LNCAP (cell line): ENCODE measurements around the gene DOCK2.

Experiments used
- CTCF ChIP-seq: fragments of 450-650 bp; IDR thresholded peaks from 2 replicates; pipeline ENCODE4 v1.5.1; 2017; ENCODE audit warnings: mild to moderate bottlenecking

The DOCK2 gene

GRCh38 chr5:169765176-169765996 lies 128.3 kb downstream of the DOCK2 start:
- TF ChIP-seq CTCF = no peak

DNA sequence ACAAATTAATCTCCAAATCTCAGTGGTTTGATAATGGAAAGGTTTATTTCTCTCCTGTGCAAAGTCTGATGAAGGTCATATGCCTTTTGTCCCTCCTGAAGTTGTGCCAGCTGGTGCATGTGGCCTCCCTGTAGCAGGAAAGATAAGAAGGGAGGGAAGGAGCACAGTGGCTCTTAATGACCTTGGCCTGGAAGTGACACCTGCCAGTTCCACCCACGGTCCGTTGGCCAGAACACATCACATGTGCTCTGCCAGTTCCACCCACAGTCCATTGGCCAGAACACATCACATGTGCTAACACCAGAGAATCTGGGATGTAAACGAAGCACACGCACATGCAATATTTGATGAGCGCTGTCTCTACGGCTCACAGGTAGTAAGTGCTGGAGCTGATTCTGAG lies 130.9 kb downstream of the DOCK2 start:
- TF ChIP-seq CTCF = no peak

DNA sequence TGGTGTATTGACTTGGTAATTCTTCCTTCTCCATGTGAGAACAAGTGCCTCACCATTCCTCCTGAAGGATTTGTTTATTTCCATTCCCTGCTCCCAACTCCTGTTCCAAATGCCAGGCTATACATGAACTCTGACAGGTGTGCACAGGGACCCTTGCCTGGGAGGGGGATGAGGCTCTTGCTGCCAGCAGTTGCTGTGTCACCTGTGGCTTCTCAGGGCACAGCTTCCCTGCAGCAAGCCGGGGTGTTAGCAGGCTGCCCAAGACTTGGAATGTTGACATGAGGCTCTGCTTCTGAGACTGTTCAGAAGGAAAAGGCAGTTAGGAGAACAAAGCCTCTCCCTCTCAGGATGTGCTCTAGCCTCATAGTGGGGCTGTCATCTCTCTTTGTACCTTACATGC lies 131.3 kb downstream of the DOCK2 start:
- no peak for TF ChIP-seq CTCF

DNA sequence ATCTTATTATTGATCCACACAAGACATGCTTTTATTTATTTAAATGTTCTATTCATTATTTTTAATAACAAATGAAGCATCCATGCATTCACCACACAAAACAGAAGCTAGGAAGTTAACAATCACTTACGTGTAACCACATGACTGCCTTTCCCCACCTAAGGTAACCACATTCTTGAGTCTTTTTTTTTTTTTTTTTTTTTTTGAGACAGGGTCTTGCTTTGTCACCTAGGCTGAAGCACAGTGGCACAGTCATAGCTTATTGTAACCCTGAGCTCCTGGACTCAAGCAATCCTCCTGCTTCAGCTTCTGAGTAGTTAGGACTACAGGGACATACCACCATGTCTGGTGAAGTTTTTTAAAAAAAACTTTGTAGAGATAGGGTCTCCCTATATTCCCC lies 133.0 kb downstream of the DOCK2 start:
- no peak for TF ChIP-seq CTCF

- no peak for TF ChIP-seq CTCF
Measured at GRCh38 chr5:169772256-169772655, 135.2 kb downstream of the DOCK2 start.

DNA sequence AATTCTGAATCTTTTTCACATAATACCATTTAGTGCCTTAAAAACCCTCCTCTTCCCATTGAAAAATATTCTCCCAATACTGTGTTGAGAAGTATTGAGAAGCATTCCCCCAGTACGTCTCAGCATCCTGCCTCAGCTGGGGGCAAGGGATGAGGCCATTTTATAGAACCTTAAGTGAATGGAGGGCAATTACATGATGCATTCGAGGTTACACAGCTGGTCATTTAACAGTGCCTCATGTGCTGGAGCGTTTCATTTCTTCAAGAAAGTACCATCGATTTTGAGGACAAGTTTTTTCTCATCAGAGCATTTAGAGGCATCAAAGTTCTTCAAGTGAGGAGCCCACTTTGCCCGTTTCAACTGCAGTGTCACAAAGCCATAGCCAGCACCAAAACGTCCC lies 135.6 kb downstream of the DOCK2 start:
- no peak for TF ChIP-seq CTCF

DNA sequence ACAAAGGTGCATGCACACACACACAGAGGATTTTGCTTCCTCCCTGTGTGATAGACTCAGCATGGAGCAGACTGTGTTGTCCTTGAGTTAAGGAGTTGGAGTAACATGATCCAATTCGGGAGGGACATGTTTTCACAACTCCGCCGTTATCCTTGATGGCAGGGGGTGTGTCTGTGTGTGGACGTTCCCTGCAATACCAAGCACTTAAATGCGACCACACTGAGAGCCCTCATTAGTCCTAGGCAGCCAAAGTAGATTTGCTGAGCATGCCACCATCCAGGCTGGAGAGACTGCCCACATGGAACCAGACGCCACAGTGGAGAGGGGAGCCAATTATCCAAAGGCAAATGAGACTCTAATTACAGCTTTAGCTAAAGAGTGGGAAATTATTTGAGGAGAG lies 140.1 kb downstream of the DOCK2 start:
- TF ChIP-seq CTCF = no peak
